GM12878 (cell line): ENCODE results near the gene PCK2. TPM values are rescaled to one million over a fixed set of nuclear protein-coding genes. Genes with fewer than 3 reads are reported as not detected.
A peak's percentile ranks its signal among the peaks of the same experiment; 100 is the strongest.

Experiments
- ATAC-seq: fragments of 200-7000 bp; cut with Tn5 transposase; 3 replicates; pipeline ENCODE4 v1.9.1; 2020; ENCODE audit warnings: mild to moderate bottlenecking, moderate library complexity
- BruUV-seq: library from RNA; stranded (reverse); fragments of 400-500 nt; replicated peaks from 2 replicates; lab custom pipeline; 2021; lab: Mats Ljungman, UMichigan
- CTCF ChIA-PET: fragments of 300-600 bp; sonication (Branson Sonifier 250); formaldehyde crosslinking; extraction: SDS; loops from one replicate; lab custom pipeline; 2021; ENCODE audit warnings: inconsistent platforms; lab: Yijun Ruan, JAX
- POLR2A ChIA-PET: fragments of 350-600 bp; formaldehyde crosslinking; extraction: SDS; loops from one replicate; lab custom pipeline; 2021; ENCODE audit warnings: inconsistent platforms; lab: Charles Lee
- RAD21 ChIA-PET: fragments of 300-600 bp; sonication (Branson Sonifier 250); formaldehyde crosslinking; loops from one replicate; lab custom pipeline; 2023; ENCODE audit warnings: antibody characterized with exemption; ENCODE audit not compliant: unreplicated experiment; lab: Charles Lee
- SMC1A ChIA-PET: fragments of 300-600 bp; sonication (Branson Sonifier 250); formaldehyde crosslinking; loops from one replicate; lab custom pipeline; 2023; ENCODE audit not compliant: unreplicated experiment, uncharacterized antibody; lab: Charles Lee
- DNase-seq: peaks from one replicate; pipeline ENCODE4 v3.0.0-alpha.2; 2011; ENCODE audit warnings: low read depth, low spot score
- FAIRE-seq: peaks from 3 replicates; lab custom pipeline; 2011; peaks lifted over from hg19 to GRCh38; lab: Jason Lieb, UNC
- H2AFZ ChIP-seq: 2 replicates; pipeline ENCODE4 v1.6.0; 2011; ENCODE audit warnings: low read depth, low read length, control low read depth; ENCODE audit not compliant: control insufficient read depth
- H3K27ac ChIP-seq: 2 replicates; pipeline ENCODE4 v1.5.1; 2011; ENCODE audit warnings: control low read depth; ENCODE audit not compliant: control insufficient read depth, insufficient read depth
- H3K27me3 ChIP-seq, 2 experiments: replicated peaks in 1 of 2; 2 replicates each; pipeline versions ENCODE4 v1.6.0 to v1.6.1; 2011; ENCODE audit warnings: low read length in 1 of 2; ENCODE audit not compliant: control insufficient read depth in 2 of 2, insufficient read depth in 2 of 2
- H3K36me3 ChIP-seq, 2 experiments: 2 replicates each; pipeline ENCODE4 v1.5.1; 2011; ENCODE audit warnings: low read length in 1 of 2; ENCODE audit not compliant: control insufficient read depth in 2 of 2, insufficient read depth in 2 of 2
- H3K4me1 ChIP-seq: 2 replicates; pipeline ENCODE4 v1.6.1; 2011; ENCODE audit warnings: mild to moderate bottlenecking, low read length, moderate library complexity, mixed read lengths; ENCODE audit not compliant: control insufficient read depth, insufficient read depth
- H3K4me2 ChIP-seq: 2 replicates; pipeline ENCODE4 v1.6.0; 2011; ENCODE audit warnings: control low read depth; ENCODE audit not compliant: control insufficient read depth, insufficient read depth
- H3K4me3 ChIP-seq: fragments of 200-600 bp; sonication (generic); 2 replicates; pipeline ENCODE4 v1.5.1; 2016
- H3K79me2 ChIP-seq: 2 replicates; pipeline ENCODE4 v1.6.0; 2011; ENCODE audit warnings: low read length; ENCODE audit not compliant: control insufficient read depth, insufficient read depth
- H3K9ac ChIP-seq: 2 replicates; pipeline ENCODE4 v1.8.0; 2011; ENCODE audit warnings: low read length, control low read depth, mixed read lengths; ENCODE audit not compliant: control insufficient read depth, insufficient read depth
- H3K9me3 ChIP-seq: replicated peaks from 3 replicates; pipeline ENCODE4 v1.5.1; 2011; ENCODE audit warnings: mild to moderate bottlenecking, low read length; ENCODE audit not compliant: control insufficient read depth, insufficient read depth
- H4K20me1 ChIP-seq: 2 replicates; pipeline ENCODE4 v1.6.0; 2011; ENCODE audit not compliant: control insufficient read depth, insufficient read depth
- IRF5 ChIP-seq: fragments of 450-650 bp; IDR thresholded peaks from 2 replicates; pipeline ENCODE4 v1.6.1; 2017; ENCODE audit warnings: borderline replicate concordance
- RFX5 ChIP-seq: IDR thresholded peaks from 2 replicates; pipeline ENCODE4 v1.6.1; 2011; ENCODE audit warnings: low read depth, low read length, improper control_type of control experiment
- WGBS: methylation state at CpG from one replicate; pipeline ENCODE4 v1.1.6; 2016; ENCODE audit warnings: low lambda C conversion rate; ENCODE audit not compliant: insufficient replicate concordance, insufficient coverage; ENCODE audit errors: missing lambda C conversion rate; 5-methylcytosine and 5-hydroxymethylcytosine counted together
- in situ Hi-C: fragments of 300-500 bp; cut with MboI; formaldehyde crosslinking; loops from 9 replicates; pipeline ENCODE4 v1.14.3; 2018; ENCODE audit warnings: mixed read lengths
- intact Hi-C: fragments of 100-400 bp; cut with micrococcal nuclease; formaldehyde crosslinking; loops from one replicate; pipeline ENCODE4 v1.14.2; 2022; ENCODE audit not compliant: unreplicated experiment
- polyA plus RNA-seq, 11 experiments: library from polyadenylated mRNA; depleted of rRNA in 4 of 11; unstranded in 6 of 11; stranded (reverse) in 5 of 11; fragments of >200 nt; fragmentation: Nextera tagmentation in 4 of 11; fragmentation: Illumina TruSeq in 1 of 11; extraction: Ambion mirVana in 4 of 11; extraction: Trizol in 1 of 11; gene quantifications; 1 replicate in 1 of 11; 2 replicates in 10 of 11; pipeline versions ENCODE4 v1.2.1 to v1.2.3, GENCODE V29; 2011 to 2016; ENCODE audit warnings: inconsistent platforms in 2 of 11, missing spikeins in 2 of 11, low read depth in 1 of 11
- total RNA-seq, 4 experiments: library from RNA; depleted of rRNA in 3 of 4; stranded (reverse); fragments of >200 nt in 3 of 4; fragmentation: Illumina TruSeq in 1 of 4; extraction: Trizol in 1 of 4; gene quantifications; 2 replicates each; pipeline versions ENCODE4 v1.2.1 to v1.2.3, GENCODE V29; 2013 to 2021
- TF ChIP-seq, protein P1 (sequence below): IDR thresholded peaks from 2 replicates; pipeline ENCODE4 v1.6.1; 2011; ENCODE audit warnings: mild to moderate bottlenecking, low read depth, low read length, moderate library complexity; ENCODE audit not compliant: insufficient replicate concordance

The PCK2 gene
- total and polyA plus RNA-seq, 10 of the 15 experiments (the other 5 are each of a cell fraction or from before 2014, with no cell fraction given) = 6.6 to 110 (median 44.6) TPM

- H3K27me3 ChIP-seq = no peaks in the 10 kb centered on the region
- ChIA-PET POLR2A (interaction anchor here (1.0 kb wide), 1 partner anchor 20 kb away, joined by 3 read pairs; no protein-coding TSS in a partner anchor), SMC1A (interaction anchor here (1.1 to 2.6 kb wide), 3 partner anchors 22 to 75 kb away, joined by 3 to 8 read pairs (median 4); partner anchors contain the start of gene IRF9), RAD21 (interaction anchor here (1.0 to 1.3 kb wide), 3 partner anchors 19 to 28 kb away, joined by 3 to 6 read pairs (median 5); no protein-coding TSS in a partner anchor), CTCF (interaction anchor here (0.6 to 3.2 kb wide), 5 partner anchors 16 to 496 kb away, joined by 3 to 17 read pairs (median 4); partner anchors contain the start of gene IRF9)
- no peaks in the 10 kb centered on the region for H3K9me3 ChIP-seq
- no peak for FAIRE-seq
- no peak for DNase-seq
- H3K27ac ChIP-seq = no peak overlapping the region
- H3K4me3 ChIP-seq = no peak overlapping the region
- in situ Hi-C loops = loop anchor here (5.0 kb wide), 1 partner anchor 74 kb away; no protein-coding TSS in a partner anchor
- no peak overlapping the region for H3K4me2 ChIP-seq
- no peak for ATAC-seq
- TF ChIP-seq, protein P1, sequence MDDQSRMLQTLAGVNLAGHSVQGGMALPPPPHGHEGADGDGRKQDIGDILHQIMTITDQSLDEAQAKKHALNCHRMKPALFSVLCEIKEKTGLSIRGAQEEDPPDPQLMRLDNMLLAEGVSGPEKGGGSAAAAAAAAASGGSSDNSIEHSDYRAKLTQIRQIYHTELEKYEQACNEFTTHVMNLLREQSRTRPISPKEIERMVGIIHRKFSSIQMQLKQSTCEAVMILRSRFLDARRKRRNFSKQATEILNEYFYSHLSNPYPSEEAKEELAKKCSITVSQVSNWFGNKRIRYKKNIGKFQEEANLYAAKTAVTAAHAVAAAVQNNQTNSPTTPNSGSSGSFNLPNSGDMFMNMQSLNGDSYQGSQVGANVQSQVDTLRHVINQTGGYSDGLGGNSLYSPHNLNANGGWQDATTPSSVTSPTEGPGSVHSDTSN = no peak
- no peaks in the 10 kb centered on the region for H3K79me2 ChIP-seq
- BruUV-seq = no TSS peak
- H4K20me1 ChIP-seq = no peaks in the 10 kb centered on the region
- no peak overlapping the region for H2AFZ ChIP-seq
- intact Hi-C loops = no loop called here
- H3K9ac ChIP-seq = no peak overlapping the region
- no peaks in the 10 kb centered on the region for H3K36me3 ChIP-seq
- WGBS = 69% methylated on average over 3 of the region's 3 CpGs
- H3K4me1 ChIP-seq = 0 out of 2 replicates have a peak, but pooled peaks cover 3% of the 10 kb centered on the region
These were observed 7.7 kb upstream of the PCK2 start for GRCh38 chr14:24086193-24086955.

DNA sequence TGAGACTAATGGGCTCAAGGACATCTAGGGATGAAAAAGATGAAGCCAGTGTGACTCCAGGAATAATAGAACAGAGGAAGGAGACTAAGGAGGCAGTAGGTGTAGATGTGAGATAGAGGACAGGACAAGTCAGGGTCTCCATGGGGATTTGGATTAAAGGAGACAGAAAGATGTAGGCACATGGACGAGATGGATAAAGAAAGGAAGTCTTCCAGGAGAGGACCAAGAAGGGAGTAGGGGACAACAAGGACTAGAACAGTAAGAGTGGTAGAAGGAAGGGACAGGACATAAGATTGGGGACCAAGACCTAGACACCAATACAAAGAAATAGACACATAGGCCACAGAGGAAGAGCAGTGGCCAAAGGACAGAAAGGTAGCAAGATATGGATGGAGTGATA is 7.1 kb upstream of the PCK2 start:
- ChIA-PET CTCF (interaction anchor here (0.6 to 3.2 kb wide), 4 partner anchors 22 to 497 kb away, joined by 3 to 17 read pairs (median 4); partner anchors contain the start of gene IRF9), POLR2A (interaction anchor here (1.0 kb wide), 1 partner anchor 20 kb away, joined by 3 read pairs; no protein-coding TSS in a partner anchor), RAD21 (interaction anchor here (1.0 to 1.3 kb wide), 2 partner anchors 22 to 29 kb away, joined by 5 to 6 read pairs; no protein-coding TSS in a partner anchor), SMC1A (interaction anchor here (1.1 to 2.6 kb wide), 2 partner anchors 21 to 74 kb away, joined by 3 to 8 read pairs; partner anchors contain the start of gene IRF9)
- H3K27me3 ChIP-seq = no peaks in the 10 kb centered on the region
- no peaks in the 10 kb centered on the region for H3K9me3 ChIP-seq
- ATAC-seq (no peak), FAIRE-seq (no peak), DNase-seq (no peak)
- no peaks in the 10 kb centered on the region for H4K20me1 ChIP-seq
- no peak overlapping the region for H3K27ac ChIP-seq
- 0 out of 2 replicates have a peak, but pooled peaks cover under 1% of the 10 kb centered on the region for H3K4me1 ChIP-seq
- H3K4me2 ChIP-seq = no peak overlapping the region
- intact Hi-C loops (no loop called here), in situ Hi-C loops (loop anchor here (5.0 kb wide), 1 partner anchor 75 kb away; no protein-coding TSS in a partner anchor)
- H3K36me3 ChIP-seq = no peaks in the 10 kb centered on the region
- 17% methylated on average over 1 of the region's 1 CpG for WGBS
- H3K79me2 ChIP-seq = no peaks in the 10 kb centered on the region
- no peak overlapping the region for H3K4me3 ChIP-seq
- no peak overlapping the region for H2AFZ ChIP-seq
- no peak overlapping the region for H3K9ac ChIP-seq
- no TSS peak for BruUV-seq
- TF ChIP-seq IRF5 = 0 out of 2 replicates have a peak, but pooled peaks have one; percentile 17
- no peak for TF ChIP-seq RFX5
